Measurements from ENCODE around the gene FSTL3.
"Not testable (repeated sequence)": the region's sequence is repeated elsewhere in the genome, so short reads cannot be mapped to it uniquely, and the experiment has no call there.

FSTL3 gene

GRCh38 chr19:711254-711653 lies 35.1 kb downstream of the FSTL3 start:
- DNase-seq (ENCODE audit: low read depth), result no peak

- DNase-seq (ENCODE audit: low read depth), result no peak
Measured at GRCh38 chr19:715347-715746, 39.2 kb downstream of the FSTL3 start.

- no peak for DNase-seq (ENCODE audit: low read depth)
Measured at GRCh38 chr19:718251-718951, 42.2 kb downstream of the FSTL3 start.

GRCh38 chr19:718991-719512 lies 42.9 kb downstream of the FSTL3 start:
- DNase-seq (ENCODE audit: low read depth), result no peak

- no peak for DNase-seq (ENCODE audit: low read depth)
Measured at GRCh38 chr19:719636-720344, 43.6 kb downstream of the FSTL3 start.

GRCh38 chr19:720345-721160 lies 44.4 kb downstream of the FSTL3 start:
- no peak for DNase-seq (ENCODE audit: low read depth)

- no peak for DNase-seq (ENCODE audit: low read depth)
Measured at GRCh38 chr19:722553-723101, 46.4 kb downstream of the FSTL3 start.

GRCh38 chr19:723247-723646 lies 47.1 kb downstream of the FSTL3 start:
- DNase-seq (ENCODE audit: low read depth), result no peak

GRCh38 chr19:723714-724113 lies 47.5 kb downstream of the FSTL3 start:
- no peak for DNase-seq (ENCODE audit: low read depth)

- DNase-seq (ENCODE audit: low read depth), result no peak
Measured at GRCh38 chr19:725461-726089, 49.4 kb downstream of the FSTL3 start.

GRCh38 chr19:726993-727956 lies 51.1 kb downstream of the FSTL3 start:
- no peak for DNase-seq (ENCODE audit: low read depth)

- no peak for DNase-seq (ENCODE audit: low read depth)
Measured at GRCh38 chr19:728011-728410, 51.8 kb downstream of the FSTL3 start.

- DNase-seq (ENCODE audit: low read depth), result not testable (repeated sequence)
Measured at GRCh38 chr19:729564-729963, 53.4 kb downstream of the FSTL3 start.

- no peak for DNase-seq (ENCODE audit: low read depth)
Measured at GRCh38 chr19:729965-730668, 53.9 kb downstream of the FSTL3 start.

GRCh38 chr19:731000-731399 lies 54.8 kb downstream of the FSTL3 start:
- DNase-seq (ENCODE audit: low read depth), result no peak

GRCh38 chr19:732148-733069 lies 56.2 kb downstream of the FSTL3 start:
- no peak for DNase-seq (ENCODE audit: low read depth)
